Measurements from ENCODE around the gene CTNNAL1. TPM values are rescaled to one million over a fixed set of nuclear protein-coding genes. Genes with fewer than 3 reads are reported as not detected.

The CTNNAL1 gene
- total and polyA plus RNA-seq, 2 donors (not counting 3 experiments of a cell fraction or from before 2014, with no cell fraction given) = 29.5 to 76.2 TPM

DNA sequence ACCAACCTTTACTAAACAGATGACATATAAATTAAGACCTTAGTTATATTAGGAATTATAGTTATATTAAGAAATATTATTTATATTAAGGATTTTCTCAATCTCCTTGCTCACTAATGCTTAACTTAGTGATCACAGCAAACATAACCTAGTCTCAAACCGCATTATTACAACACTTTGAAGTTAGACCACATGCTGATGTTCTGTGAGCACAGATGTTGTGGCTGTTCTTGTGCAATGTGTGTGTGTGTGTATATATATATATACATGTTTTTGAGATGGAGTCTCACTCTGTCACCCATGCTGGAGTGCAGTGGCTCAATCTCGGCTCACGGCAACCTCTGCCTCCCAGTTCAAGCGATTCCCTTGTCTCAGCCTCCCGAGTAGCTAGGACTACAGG lies 99.9 kb downstream of the CTNNAL1 start:
- no peak for TF ChIP-seq FOS (IDR thresholded peaks at IDR 0.05; ENCODE audit: borderline replicate concordance, insufficient read depth, low read length)
- no peak for TF ChIP-seq POLR2A (IDR thresholded peaks at IDR 0.05; ENCODE audit: low read depth, low read length)
- TF ChIP-seq, protein P1, sequence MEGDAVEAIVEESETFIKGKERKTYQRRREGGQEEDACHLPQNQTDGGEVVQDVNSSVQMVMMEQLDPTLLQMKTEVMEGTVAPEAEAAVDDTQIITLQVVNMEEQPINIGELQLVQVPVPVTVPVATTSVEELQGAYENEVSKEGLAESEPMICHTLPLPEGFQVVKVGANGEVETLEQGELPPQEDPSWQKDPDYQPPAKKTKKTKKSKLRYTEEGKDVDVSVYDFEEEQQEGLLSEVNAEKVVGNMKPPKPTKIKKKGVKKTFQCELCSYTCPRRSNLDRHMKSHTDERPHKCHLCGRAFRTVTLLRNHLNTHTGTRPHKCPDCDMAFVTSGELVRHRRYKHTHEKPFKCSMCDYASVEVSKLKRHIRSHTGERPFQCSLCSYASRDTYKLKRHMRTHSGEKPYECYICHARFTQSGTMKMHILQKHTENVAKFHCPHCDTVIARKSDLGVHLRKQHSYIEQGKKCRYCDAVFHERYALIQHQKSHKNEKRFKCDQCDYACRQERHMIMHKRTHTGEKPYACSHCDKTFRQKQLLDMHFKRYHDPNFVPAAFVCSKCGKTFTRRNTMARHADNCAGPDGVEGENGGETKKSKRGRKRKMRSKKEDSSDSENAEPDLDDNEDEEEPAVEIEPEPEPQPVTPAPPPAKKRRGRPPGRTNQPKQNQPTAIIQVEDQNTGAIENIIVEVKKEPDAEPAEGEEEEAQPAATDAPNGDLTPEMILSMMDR (IDR thresholded peaks at IDR 0.05; ENCODE audit: extremely low read depth in 1 of 2, insufficient read depth in 1 of 2, low read depth in 1 of 2, low read length in 2 of 2) = no peak
- no peak for TF ChIP-seq JUN (IDR thresholded peaks at IDR 0.05; ENCODE audit: borderline replicate concordance, insufficient read depth, insufficient read length, low read depth)
- TF ChIP-seq POLR2AphosphoS5 (IDR thresholded peaks at IDR 0.05; ENCODE audit: insufficient read depth, low read depth, low read length) = no peak
- TF ChIP-seq, protein P2, sequence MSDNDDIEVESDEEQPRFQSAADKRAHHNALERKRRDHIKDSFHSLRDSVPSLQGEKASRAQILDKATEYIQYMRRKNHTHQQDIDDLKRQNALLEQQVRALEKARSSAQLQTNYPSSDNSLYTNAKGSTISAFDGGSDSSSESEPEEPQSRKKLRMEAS (IDR thresholded peaks at IDR 0.05; ENCODE audit: insufficient read depth, insufficient read length) = no peak
- no peak for TF ChIP-seq MYC (IDR thresholded peaks at IDR 0.05; ENCODE audit: low read depth, low read length)
- no peak for TF ChIP-seq EZH2 (IDR thresholded peaks at IDR 0.05; ENCODE audit: borderline replicate concordance, low read depth, low read length, severe bottlenecking)
- TF ChIP-seq GATA2 (IDR thresholded peaks at IDR 0.05; ENCODE audit: insufficient read depth, insufficient read length, low read depth, low read length) = no peak
- dilution Hi-C loops (cut with MboI; ENCODE audit: extremely low pct_ligation_motif_present, low sequenced_read_pairs) (no loop called here), intact Hi-C loops (cut with micrococcal nuclease) (no loop called here)
- Histone ChIP-seq H3K9me1 (replicated peaks; ENCODE audit: control insufficient read depth, extremely low read depth, insufficient read depth, low read length) (no peaks in the 10 kb centered on the region), H3K4me2 (ENCODE audit: insufficient read depth, low read length) (no peak overlapping the region), H3K4me3 (replicated peaks in 1 of 3; ENCODE audit: insufficient read depth in 1 of 3, low read depth in 1 of 3, low read length in 3 of 3) (no peak overlapping the region), H3K36me3 (ENCODE audit: control insufficient read depth in 2 of 2, extremely low read depth in 1 of 2, insufficient read depth in 2 of 2, low read length in 2 of 2) (peaks cover 9 to 14% of the 10 kb centered on the region in 2 experiments), H4K20me1 (replicated peaks; ENCODE audit: control insufficient read depth, extremely low read depth, insufficient read depth, low read length) (no peaks in the 10 kb centered on the region), H3K9me3 (replicated peaks; ENCODE audit: control insufficient read depth, insufficient read depth, low read length) (no peaks in the 10 kb centered on the region), H2AFZ (ENCODE audit: low read depth, low read length) (no peak overlapping the region), H3K27ac (ENCODE audit: insufficient read depth, low read depth, low read length) (no peak overlapping the region), H3K4me1 (ENCODE audit: control insufficient read depth, extremely low read depth, insufficient read depth, low read length) (no peaks in the 10 kb centered on the region), H3K27me3 (ENCODE audit: control insufficient read depth in 2 of 2, insufficient read depth in 2 of 2, low read length in 2 of 2) (no peaks in the 10 kb centered on the region), H3K9ac (replicated peaks; ENCODE audit: extremely low read depth, insufficient read depth, low read length) (no peak overlapping the region), H3K79me2 (ENCODE audit: control insufficient read depth, insufficient read depth, low read length) (no peaks in the 10 kb centered on the region)
- CTCF ChIA-PET = no interaction called here
- no peak for FAIRE-seq
- POLR2A ChIA-PET = no interaction called here
- no peak for DNase-seq (ENCODE audit: low read depth, low spot score)
- no TSS peak for BruUV-seq (replicated peaks)
